H9 (cell line): ENCODE measurements around the gene PIP4K2A. TPM values are rescaled to one million over a fixed set of nuclear protein-coding genes. Genes with fewer than 3 reads are reported as not detected.

ENCODE experiments used
- DNase-seq: peaks from one replicate; pipeline ENCODE4 v3.0.0-alpha.2; 2017
- H2AFZ ChIP-seq: one replicate; pipeline ENCODE4 v1.6.1; 2013; ENCODE audit warnings: mild to moderate bottlenecking, low read length, control low read depth, moderate library complexity
- H2AK5ac ChIP-seq: 2 replicates; pipeline ENCODE4 v1.6.1; 2013; ENCODE audit warnings: low read length, control low read depth, mixed read lengths; ENCODE audit not compliant: insufficient read length
- H2BK120ac ChIP-seq: one replicate; pipeline ENCODE4 v1.6.1; 2013; ENCODE audit warnings: low read depth, mild to moderate bottlenecking, low read length, control low read depth, inconsistent platforms; ENCODE audit not compliant: poor library complexity, severe bottlenecking
- H2BK12ac ChIP-seq: 2 replicates; pipeline ENCODE4 v1.6.1; 2013; ENCODE audit warnings: low read length, control low read depth, mixed read lengths, low read depth; ENCODE audit not compliant: insufficient read length
- H2BK15ac ChIP-seq: 2 replicates; pipeline ENCODE4 v1.6.1; 2013; ENCODE audit warnings: low read depth, low read length, control low read depth
- H2BK20ac ChIP-seq: one replicate; pipeline ENCODE4 v1.6.1; 2013; ENCODE audit warnings: low read depth, mild to moderate bottlenecking, low read length, control low read depth, inconsistent platforms; ENCODE audit not compliant: poor library complexity, severe bottlenecking
- H2BK5ac ChIP-seq: 2 replicates; pipeline ENCODE4 v1.6.1; 2013; ENCODE audit warnings: low read length, control low read depth, mixed read lengths; ENCODE audit not compliant: insufficient read length
- H3K14ac ChIP-seq: 2 replicates; pipeline ENCODE4 v1.6.1; 2013; ENCODE audit warnings: low read length, control low read depth; ENCODE audit not compliant: insufficient read depth
- H3K18ac ChIP-seq: 2 replicates; pipeline ENCODE4 v1.6.1; 2013; ENCODE audit warnings: low read depth, mild to moderate bottlenecking, mixed read lengths, low read length, control low read depth; ENCODE audit not compliant: insufficient read length
- H3K23ac ChIP-seq: 2 replicates; pipeline ENCODE4 v1.6.1; 2013; ENCODE audit warnings: low read length, control low read depth, mixed read lengths, low read depth; ENCODE audit not compliant: insufficient read length
- H3K23me2 ChIP-seq: 2 replicates; pipeline ENCODE4 v1.6.1; 2013; ENCODE audit warnings: low read depth, mild to moderate bottlenecking, mixed read lengths, low read length, control low read depth; ENCODE audit not compliant: insufficient read length, poor library complexity, severe bottlenecking
- H3K27ac ChIP-seq: 2 replicates; pipeline ENCODE4 v1.5.1; 2013; ENCODE audit warnings: low read length, control low read depth, mixed read lengths, low read depth; ENCODE audit not compliant: insufficient read length
- H3K27me3 ChIP-seq: 2 replicates; pipeline ENCODE4 v1.6.1; 2013; ENCODE audit warnings: low read length, control low read depth, inconsistent platforms; ENCODE audit not compliant: insufficient read depth
- H3K4ac ChIP-seq: 2 replicates; pipeline ENCODE4 v1.6.1; 2013; ENCODE audit warnings: low read depth, mild to moderate bottlenecking, control low read depth, inconsistent platforms, low read length, moderate library complexity
- H3K4me1 ChIP-seq: 2 replicates; pipeline ENCODE4 v1.6.1; 2013; ENCODE audit warnings: low read length, control low read depth, inconsistent platforms; ENCODE audit not compliant: insufficient read depth
- H3K4me2 ChIP-seq: 2 replicates; pipeline ENCODE4 v1.6.1; 2013; ENCODE audit warnings: low read length, control low read depth, mixed read lengths; ENCODE audit not compliant: insufficient read length, insufficient read depth
- H3K56ac ChIP-seq: 2 replicates; pipeline ENCODE4 v1.6.1; 2013; ENCODE audit warnings: low read depth, mild to moderate bottlenecking, mixed read lengths, low read length, control low read depth; ENCODE audit not compliant: insufficient read length
- H3K79me1 ChIP-seq: 2 replicates; pipeline ENCODE4 v1.6.1; 2013; ENCODE audit warnings: low read depth, mild to moderate bottlenecking, moderate library complexity, low read length, control low read depth, inconsistent platforms; ENCODE audit not compliant: insufficient read depth, poor library complexity, severe bottlenecking
- H3K79me2 ChIP-seq: 2 replicates; pipeline ENCODE4 v1.6.1; 2013; ENCODE audit warnings: low read length, control low read depth, inconsistent platforms; ENCODE audit not compliant: insufficient read depth
- H3K9ac ChIP-seq: 2 replicates; pipeline ENCODE4 v1.6.1; 2013; ENCODE audit warnings: low read length, control low read depth, mixed read lengths; ENCODE audit not compliant: insufficient read length; ENCODE audit errors: extremely low read depth
- H3K9me3 ChIP-seq: one replicate; pipeline ENCODE4 v1.6.1; 2013; ENCODE audit warnings: low read depth, low read length, inconsistent platforms; ENCODE audit not compliant: control insufficient read depth
- H3T11ph ChIP-seq: one replicate; pipeline ENCODE4 v1.6.1; 2013; ENCODE audit warnings: mild to moderate bottlenecking, low read length, control low read depth, inconsistent platforms
- H4K20me1 ChIP-seq: one replicate; pipeline ENCODE4 v1.6.1; 2013; ENCODE audit not compliant: control insufficient read depth, insufficient read length, insufficient read depth
- H4K5ac ChIP-seq: 2 replicates; pipeline ENCODE4 v1.6.1; 2013; ENCODE audit warnings: low read depth, mild to moderate bottlenecking, mixed read lengths, low read length, control low read depth; ENCODE audit not compliant: insufficient read length
- H4K8ac ChIP-seq: replicated peaks from 2 replicates; pipeline ENCODE4 v1.6.1; 2013; ENCODE audit warnings: low read length, control low read depth, mixed read lengths, low read depth; ENCODE audit not compliant: insufficient read length
- H4K91ac ChIP-seq: 2 replicates; pipeline ENCODE4 v1.6.1; 2013; ENCODE audit warnings: low read depth, mild to moderate bottlenecking, moderate library complexity, mixed read lengths, low read length, control low read depth; ENCODE audit not compliant: insufficient read length
- H3K27ac Mint-ChIP-seq, 3 experiments: 2 replicates in 2 of 3; 3 replicates in 1 of 3; pipeline ENCODE4 v1.8.0; 2020 to 2021; ENCODE audit warnings: mixed read lengths in 3 of 3, mild to moderate bottlenecking in 1 of 3, moderate library complexity in 1 of 3
- H3K27me3 Mint-ChIP-seq: 2 replicates; pipeline ENCODE4 v1.8.0; 2021; ENCODE audit warnings: low read depth, mild to moderate bottlenecking, moderate library complexity, mixed read lengths
- H3K36me3 Mint-ChIP-seq, 3 experiments: 2 replicates in 2 of 3; 3 replicates in 1 of 3; pipeline ENCODE4 v1.8.0; 2020 to 2021; ENCODE audit warnings: low read depth in 3 of 3, mixed read lengths in 3 of 3; ENCODE audit not compliant: insufficient read depth in 1 of 3
- H3K4me1 Mint-ChIP-seq, 2 experiments: 2 replicates each; pipeline ENCODE4 v1.8.0; 2020; ENCODE audit warnings: mixed read lengths in 2 of 2
- H3K4me3 Mint-ChIP-seq, 2 experiments: 2 replicates in 1 of 2; 3 replicates in 1 of 2; pipeline ENCODE4 v1.8.0; 2020 to 2021; ENCODE audit warnings: mild to moderate bottlenecking in 2 of 2, mixed read lengths in 2 of 2, moderate library complexity in 1 of 2
- H3K9me3 Mint-ChIP-seq, 2 experiments: 2 replicates in 1 of 2; 3 replicates in 1 of 2; pipeline ENCODE4 v1.8.0; 2020; ENCODE audit warnings: mild to moderate bottlenecking in 2 of 2, mixed read lengths in 2 of 2, moderate library complexity in 1 of 2
- WGBS: extraction: QIAGEN DNeasy Blood & Tissue Kit; methylation state at CpG from one replicate; pipeline ENCODE4 v1.1.7; 2013; ENCODE audit warnings: missing lambda C conversion rate, low lambda C conversion rate, mixed read lengths; ENCODE audit not compliant: insufficient read length; ENCODE audit errors: extremely low coverage; 5-methylcytosine and 5-hydroxymethylcytosine counted together
- total RNA-seq: library from RNA; stranded (reverse); gene quantifications from 2 replicates; pipeline ENCODE4 v1.2.1, GENCODE V29; 2021
- TF ChIP-seq, protein P1 (sequence below): fragments of 200-600 bp; sonication (generic); conservative IDR thresholded peaks from 3 replicates; pipeline ENCODE4 v1.8.0; 2021; ENCODE audit warnings: antibody characterized with exemption, mild to moderate bottlenecking

PIP4K2A gene
- total RNA-seq, 1 experiment from 2014 or later: 33.6 TPM

GRCh38 chr10:22613011-22613410, 101.4 kb downstream of the PIP4K2A start:
- Histone ChIP-seq H3K9me3 (no peaks in the 10 kb centered on the region), H2BK5ac (no peak overlapping the region), H3K4me1 (peaks cover 16% of the 10 kb centered on the region), H3K27ac (no peak overlapping the region), H4K5ac (no peak overlapping the region), H2BK120ac (no peak overlapping the region), H3K18ac (no peak overlapping the region), H2BK12ac (no peak overlapping the region), H2AFZ (no peak overlapping the region), H2AK5ac (no peak overlapping the region), H3K23me2 (no peaks in the 10 kb centered on the region), H3T11ph (no peak overlapping the region), H3K27me3 (no peaks in the 10 kb centered on the region), H3K56ac (no peak overlapping the region), H3K79me2 (peaks cover 3% of the 10 kb centered on the region; the same call in 1 of the 2 replicates), H3K9ac (no peak overlapping the region), H3K4ac (no peak overlapping the region), H4K20me1 (no peaks in the 10 kb centered on the region), H4K8ac (no peak overlapping the region), H3K4me2 (no peak overlapping the region), H3K79me1 (no peaks in the 10 kb centered on the region), H3K14ac (no peak overlapping the region), H2BK20ac (no peak overlapping the region), H2BK15ac (no peak overlapping the region), H4K91ac (no peak overlapping the region), H3K23ac (no peak overlapping the region)
- H3K4me3 Mint-ChIP-seq: no peak overlapping the region; a peak in 1 of 5 replicates
- DNase-seq: no peak
- no CpG with 5 or more reads among the region's 6 CpGs for WGBS
- H3K36me3 Mint-ChIP-seq: peaks cover 27 to 43% (median 37%) of the 10 kb centered on the region in 3 experiments
- no peaks in the 10 kb centered on the region; the same call in 1 of the 2 replicates for H3K27me3 Mint-ChIP-seq
- H3K9me3 Mint-ChIP-seq: peaks cover 6 to 13% of the 10 kb centered on the region in 2 experiments; a peak in 2 of 5 replicates
- H3K4me1 Mint-ChIP-seq: peaks cover 65 to 68% of the 10 kb centered on the region in 2 experiments
- TF ChIP-seq, protein P1, sequence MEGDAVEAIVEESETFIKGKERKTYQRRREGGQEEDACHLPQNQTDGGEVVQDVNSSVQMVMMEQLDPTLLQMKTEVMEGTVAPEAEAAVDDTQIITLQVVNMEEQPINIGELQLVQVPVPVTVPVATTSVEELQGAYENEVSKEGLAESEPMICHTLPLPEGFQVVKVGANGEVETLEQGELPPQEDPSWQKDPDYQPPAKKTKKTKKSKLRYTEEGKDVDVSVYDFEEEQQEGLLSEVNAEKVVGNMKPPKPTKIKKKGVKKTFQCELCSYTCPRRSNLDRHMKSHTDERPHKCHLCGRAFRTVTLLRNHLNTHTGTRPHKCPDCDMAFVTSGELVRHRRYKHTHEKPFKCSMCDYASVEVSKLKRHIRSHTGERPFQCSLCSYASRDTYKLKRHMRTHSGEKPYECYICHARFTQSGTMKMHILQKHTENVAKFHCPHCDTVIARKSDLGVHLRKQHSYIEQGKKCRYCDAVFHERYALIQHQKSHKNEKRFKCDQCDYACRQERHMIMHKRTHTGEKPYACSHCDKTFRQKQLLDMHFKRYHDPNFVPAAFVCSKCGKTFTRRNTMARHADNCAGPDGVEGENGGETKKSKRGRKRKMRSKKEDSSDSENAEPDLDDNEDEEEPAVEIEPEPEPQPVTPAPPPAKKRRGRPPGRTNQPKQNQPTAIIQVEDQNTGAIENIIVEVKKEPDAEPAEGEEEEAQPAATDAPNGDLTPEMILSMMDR: no peak
- H3K27ac Mint-ChIP-seq: peak overlapping the region in 1 of 3 experiments; percentile 79; a peak in 3 of 7 replicates
